Activated CD8-positive, alpha-beta T cell treated with anti-CD3 and anti-CD28 coated beads for 36 hours (primary cell): ENCODE measurements around the gene F11R. TPM values are rescaled to one million over a fixed set of nuclear protein-coding genes. Genes with fewer than 3 reads are reported as not detected.
"Not testable (repeated sequence)": the region's sequence is repeated elsewhere in the genome, so short reads cannot be mapped to it uniquely, and the experiment has no call there.

ENCODE experiments used
- ATAC-seq: fragments of 200-7000 bp; cut with Tn5 transposase; one replicate; pipeline ENCODE4 v1.10.0; 2021; ENCODE audit warnings: mild to moderate bottlenecking, moderate library complexity
- CTCF ChIA-PET: fragments of 350-600 bp; sonication (Branson Sonifier 250); formaldehyde crosslinking; loops from one replicate; lab custom pipeline; 2021; ENCODE audit warnings: antibody characterized with exemption; lab: Charles Lee
- POLR2A ChIA-PET: fragments of 350-600 bp; sonication (Branson Sonifier 250); formaldehyde crosslinking; loops from one replicate; lab custom pipeline; 2021; ENCODE audit warnings: antibody characterized with exemption; lab: Charles Lee
- DNase-seq: peaks from one replicate; pipeline ENCODE4 v3.0.0-alpha.2; 2020
- H3K27ac Mint-ChIP-seq: one replicate; pipeline ENCODE4 v1.8.0; 2021; ENCODE audit warnings: mild to moderate bottlenecking, mixed read lengths
- H3K27me3 Mint-ChIP-seq: one replicate; pipeline ENCODE4 v1.8.0; 2021; ENCODE audit warnings: mixed read lengths
- H3K36me3 Mint-ChIP-seq: one replicate; pipeline ENCODE4 v1.8.0; 2021; ENCODE audit warnings: low read depth, mixed read lengths
- H3K4me1 Mint-ChIP-seq: one replicate; pipeline ENCODE4 v1.8.0; 2021; ENCODE audit warnings: low read depth, mixed read lengths
- H3K4me3 Mint-ChIP-seq: one replicate; pipeline ENCODE4 v1.8.0; 2021; ENCODE audit warnings: mild to moderate bottlenecking, moderate library complexity, mixed read lengths
- H3K9me3 Mint-ChIP-seq: one replicate; pipeline ENCODE4 v1.8.0; 2021; ENCODE audit warnings: mixed read lengths
- CTCF ChIP-seq: fragments of 200-600 bp; IDR thresholded peaks from one replicate; pipeline ENCODE4 v1.8.0; 2022; ENCODE audit warnings: antibody characterized with exemption, mild to moderate bottlenecking
- intact Hi-C: fragments of 100-400 bp; cut with micrococcal nuclease; formaldehyde crosslinking; loops from one replicate; pipeline ENCODE4 v1.10.0; 2022
- total RNA-seq, 2 experiments: library from RNA; stranded (reverse); gene quantifications; one replicate each; pipeline ENCODE4 v1.2.3, GENCODE V29; 2021

Gene F11R
- total RNA-seq, 2 experiments from 2014 or later = 19.0 to 20.9 TPM

DNA sequence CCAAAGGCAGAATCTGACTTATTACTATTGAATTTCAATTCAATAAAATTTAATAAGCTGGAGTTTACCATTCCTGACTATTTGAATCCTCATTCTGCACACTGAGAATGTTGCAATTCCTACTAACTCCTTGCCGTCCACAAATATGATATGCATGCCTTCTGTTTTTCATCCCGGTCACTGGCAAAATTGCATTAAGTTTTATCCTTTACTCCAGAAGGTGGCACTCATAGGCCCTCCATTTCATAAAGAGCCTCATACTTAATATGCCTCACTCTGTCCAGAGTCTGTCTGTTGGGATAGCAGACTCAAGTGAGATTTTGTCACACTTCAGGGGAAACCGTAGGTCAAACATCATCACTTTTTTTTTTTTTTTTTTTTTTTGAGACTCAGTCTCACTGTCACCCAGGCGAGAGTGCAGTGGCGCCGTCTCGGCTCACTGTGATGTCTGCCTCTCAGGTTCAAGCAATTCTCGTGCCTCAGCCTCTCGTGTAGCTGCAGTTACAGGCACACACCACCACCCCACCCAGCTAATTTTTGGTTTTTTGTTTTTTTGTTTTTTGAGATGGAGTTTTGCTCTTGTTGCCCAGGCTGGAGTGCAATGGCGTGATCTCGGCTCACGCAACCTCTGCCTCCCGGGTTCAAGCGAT is 27.3 kb downstream of the F11R start:
- ChIA-PET CTCF (interaction anchor here (1.0 to 1.4 kb wide), 5 partner anchors 50 to 216 kb away, joined by 3 to 4 read pairs (median 3); no protein-coding TSS in a partner anchor), POLR2A (no interaction called here)
- no peak overlapping the region for H3K4me3 Mint-ChIP-seq
- H3K4me1 Mint-ChIP-seq = peaks cover 22% of the 10 kb centered on the region
- H3K27me3 Mint-ChIP-seq = no peaks in the 10 kb centered on the region
- no peak overlapping the region for H3K27ac Mint-ChIP-seq
- peak; percentile 37 for ATAC-seq
- no peak for TF ChIP-seq CTCF
- no peaks in the 10 kb centered on the region for H3K36me3 Mint-ChIP-seq
- no peaks in the 10 kb centered on the region for H3K9me3 Mint-ChIP-seq
- intact Hi-C loops = no loop called here
- DNase-seq = no peak

GRCh38 chr1:160992036-160992435 is 28.9 kb downstream of the F11R start:
- H3K9me3 Mint-ChIP-seq, H3K36me3 Mint-ChIP-seq, H3K27me3 Mint-ChIP-seq, POLR2A ChIA-PET, H3K4me3 Mint-ChIP-seq, DNase-seq, intact Hi-C loops, ATAC-seq, H3K27ac Mint-ChIP-seq: not testable (repeated sequence)
- CTCF ChIA-PET = interaction anchor here (0.8 to 1.7 kb wide), 3 partner anchors 13 to 80 kb away, joined by 3 to 4 read pairs (median 3); partner anchors contain the start of gene USF1
- H3K4me1 Mint-ChIP-seq = peaks cover 15% of the 10 kb centered on the region

- Mint-ChIP-seq H3K9me3 (no peaks in the 10 kb centered on the region), H3K36me3 (no peaks in the 10 kb centered on the region), H3K27ac (no peak overlapping the region), H3K4me3 (no peak overlapping the region), H3K4me1 (peaks cover 2% of the 10 kb centered on the region), H3K27me3 (peaks cover under 1% of the 10 kb centered on the region)
- ATAC-seq = no peak
- no peak for DNase-seq
- ChIA-PET POLR2A (interaction anchor here (0.6 kb wide), 1 partner anchor 140 kb away, joined by 3 read pairs; no protein-coding TSS in a partner anchor), CTCF (interaction anchor here (0.7 to 3.9 kb wide), 10 partner anchors 10 to 263 kb away, joined by 3 to 17 read pairs (median 6); partner anchors contain the start of genes ITLN2 and KLHDC9)
- TF ChIP-seq CTCF = no peak
- intact Hi-C loops = no loop called here
Measured at GRCh38 chr1:160987359-160988050, 33.4 kb downstream of the F11R start.

DNA sequence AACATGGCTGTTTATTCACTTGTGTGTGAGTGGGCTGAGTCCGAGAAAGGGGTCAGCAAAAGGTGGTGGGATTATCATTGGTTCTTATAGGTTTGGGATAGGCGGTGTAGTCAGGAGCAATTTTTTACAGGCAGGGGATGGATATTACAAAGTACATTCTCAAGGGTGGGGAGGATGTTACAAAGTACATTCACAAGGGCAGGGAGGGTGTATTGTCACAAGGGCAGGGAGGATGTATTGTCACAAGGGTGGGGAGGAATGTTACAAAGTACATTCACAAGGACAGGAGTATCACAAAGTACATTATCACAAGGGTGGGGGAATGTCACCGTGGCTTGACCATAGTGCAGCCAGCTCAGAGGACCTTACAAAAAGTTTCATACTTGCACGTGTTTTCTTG is 35.2 kb downstream of the F11R start:
- H3K4me1 Mint-ChIP-seq = peaks cover 6% of the 10 kb centered on the region
- no peak overlapping the region for H3K27ac Mint-ChIP-seq
- no peak for TF ChIP-seq CTCF

DNA sequence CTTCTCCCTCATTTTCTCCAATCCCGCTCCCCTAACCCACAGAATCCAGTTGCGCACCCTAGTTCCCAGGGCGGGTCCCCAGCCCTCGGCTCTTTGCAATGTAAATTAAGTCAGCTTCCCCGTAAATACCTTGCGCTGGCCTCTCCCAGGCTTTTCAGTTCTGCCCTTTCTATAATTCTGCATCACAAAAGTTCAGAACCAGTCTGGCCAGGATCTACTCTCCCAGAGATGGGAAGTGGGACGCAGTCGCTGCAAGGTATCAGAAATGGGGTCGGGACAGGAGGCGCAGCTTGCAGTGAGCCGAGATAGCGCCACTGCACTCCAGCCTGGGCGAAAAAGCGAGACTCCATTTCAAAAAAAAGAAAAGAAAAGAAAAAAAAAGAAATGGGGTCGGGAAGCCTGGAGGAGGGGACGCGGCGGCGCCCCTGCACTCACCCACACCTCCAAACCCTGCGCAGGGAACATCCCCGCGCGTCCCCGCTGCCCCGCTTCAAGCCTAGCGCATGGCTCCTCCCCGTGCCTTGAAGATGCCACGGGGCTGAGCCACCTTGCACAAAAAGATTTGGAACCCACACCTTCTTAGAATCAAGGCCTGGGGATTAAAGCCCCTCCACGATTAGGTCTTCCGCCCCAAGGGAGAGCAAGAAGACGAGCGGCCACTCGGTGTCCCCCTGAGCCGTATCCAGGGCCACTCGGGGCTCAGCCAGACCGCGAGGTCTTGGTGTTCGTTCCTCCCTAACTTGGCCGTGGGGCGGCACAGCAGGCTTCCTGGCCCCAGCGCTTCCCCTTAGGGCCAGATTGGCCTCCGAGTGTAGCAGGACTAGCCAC is 39.2 kb downstream of the F11R start:
- intact Hi-C loops = no loop called here
- DNase-seq (no peak), ATAC-seq (peak; percentile 72)
- ChIA-PET CTCF (no interaction called here), POLR2A (interaction anchor here (0.5 to 1.0 kb wide), 2 partner anchors 38 to 143 kb away, joined by 3 read pairs; no protein-coding TSS in a partner anchor)
- Mint-ChIP-seq H3K4me3 (peak overlapping the region; percentile 67), H3K9me3 (no peaks in the 10 kb centered on the region), H3K4me1 (peaks cover 5% of the 10 kb centered on the region), H3K27me3 (peaks cover 23% of the 10 kb centered on the region), H3K27ac (no peak overlapping the region), H3K36me3 (no peaks in the 10 kb centered on the region)
- TF ChIP-seq CTCF = no peak

More for the DNA sequence above, 35.2 kb downstream of the F11R start:
- Mint-ChIP-seq H3K27me3 (peaks cover 15% of the 10 kb centered on the region), H3K4me3 (no peak overlapping the region), H3K9me3 (no peaks in the 10 kb centered on the region), H3K36me3 (no peaks in the 10 kb centered on the region)
- ATAC-seq (no peak), DNase-seq (no peak)
- CTCF ChIA-PET = no interaction called here
- POLR2A ChIA-PET = no interaction called here
- intact Hi-C loops = no loop called here
